Inferior parietal cortex (tissue), 1 donor: Measurements from ENCODE around the gene DYRK1A.
"Not testable (repeated sequence)": the region's sequence is repeated elsewhere in the genome, so short reads cannot be mapped to it uniquely, and the experiment has no call there.

Source experiments
- DNase-seq: peaks from one replicate; pipeline ENCODE4 v3.0.0-alpha.2; 2016; ENCODE audit errors: extremely low spot score

Gene DYRK1A

GRCh38 chr21:37483776-37484175 lies 117.2 kb downstream of the DYRK1A start:
- no peak for DNase-seq

DNA sequence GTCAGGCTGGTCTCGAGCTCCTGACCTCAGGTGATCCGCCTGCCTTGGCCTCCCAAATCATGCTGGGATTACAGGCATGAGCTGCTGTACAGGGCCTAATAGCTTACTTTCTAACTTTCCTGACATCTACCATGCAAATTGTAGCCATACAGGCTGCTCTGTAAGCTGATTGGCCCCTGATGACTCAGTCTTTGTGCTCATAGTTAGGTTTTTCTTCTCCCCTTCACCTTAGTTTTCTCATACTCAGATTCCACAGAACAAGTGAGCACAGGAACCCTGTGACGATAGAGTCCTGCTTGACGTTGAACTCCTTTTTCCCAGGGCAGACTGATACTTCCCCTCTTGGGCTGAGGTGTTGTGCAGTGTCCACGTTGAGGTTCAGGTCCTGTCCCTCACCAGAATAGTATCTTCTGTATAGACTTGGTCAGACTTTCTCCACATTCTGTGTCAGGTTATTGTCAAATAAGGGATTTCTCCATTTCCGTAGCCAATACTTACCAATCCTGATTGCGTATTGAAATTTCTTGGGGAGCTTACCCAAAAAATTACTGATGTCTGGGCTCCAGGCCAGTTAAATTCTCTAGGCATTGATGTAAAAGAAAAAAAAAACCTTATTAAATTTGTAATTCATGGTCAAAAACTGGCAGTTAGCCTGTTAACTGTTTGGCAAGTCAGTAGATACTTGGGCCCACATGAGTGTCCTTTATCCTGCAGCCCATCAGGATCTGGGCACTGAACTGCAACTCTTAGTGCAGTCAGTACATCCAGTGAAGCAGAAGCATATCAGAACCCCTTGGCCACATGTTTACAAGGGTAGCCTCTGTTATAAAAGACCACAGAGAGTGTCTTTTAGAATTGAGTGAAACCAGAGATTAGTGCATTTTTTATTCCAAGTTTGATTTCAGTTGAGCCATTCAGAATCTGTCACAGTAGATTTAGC lies 118.2 kb downstream of the DYRK1A start:
- DNase-seq = no peak

- DNase-seq = no peak
These were observed 123.0 kb downstream of the DYRK1A start for GRCh38 chr21:37489553-37489952.

DNA sequence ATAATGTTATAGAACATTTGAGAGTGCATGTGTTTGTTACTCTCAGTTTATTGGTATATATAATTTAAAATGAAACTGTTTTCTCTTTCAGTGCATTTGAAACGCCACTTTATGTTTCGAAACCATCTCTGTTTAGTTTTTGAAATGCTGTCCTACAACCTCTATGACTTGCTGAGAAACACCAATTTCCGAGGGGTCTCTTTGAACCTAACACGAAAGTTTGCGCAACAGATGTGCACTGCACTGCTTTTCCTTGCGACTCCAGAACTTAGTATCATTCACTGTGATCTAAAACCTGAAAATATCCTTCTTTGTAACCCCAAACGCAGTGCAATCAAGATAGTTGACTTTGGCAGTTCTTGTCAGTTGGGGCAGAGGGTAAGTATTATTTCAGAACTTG lies 123.5 kb downstream of the DYRK1A start:
- no peak for DNase-seq

DNA sequence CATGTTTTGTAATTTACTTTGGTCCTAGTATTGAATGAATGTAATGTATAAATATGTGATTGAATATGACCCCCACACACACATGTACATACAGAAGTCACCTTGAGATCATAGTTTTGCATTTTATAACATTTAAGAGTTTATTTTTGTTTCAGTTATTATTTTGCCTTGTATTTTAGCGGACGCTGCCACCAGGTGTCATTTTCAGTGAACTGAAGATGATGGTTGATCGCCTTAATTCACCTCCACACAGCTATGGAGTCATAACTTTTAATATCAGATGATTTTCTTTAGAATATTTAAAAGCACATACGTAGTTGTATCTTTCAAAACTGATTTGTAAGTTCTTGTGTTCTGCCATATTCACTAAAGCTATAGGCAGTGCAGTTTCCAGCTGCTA lies 130.4 kb downstream of the DYRK1A start:
- no peak for DNase-seq

GRCh38 chr21:37498664-37499063 lies 132.1 kb downstream of the DYRK1A start:
- DNase-seq = no peak

DNA sequence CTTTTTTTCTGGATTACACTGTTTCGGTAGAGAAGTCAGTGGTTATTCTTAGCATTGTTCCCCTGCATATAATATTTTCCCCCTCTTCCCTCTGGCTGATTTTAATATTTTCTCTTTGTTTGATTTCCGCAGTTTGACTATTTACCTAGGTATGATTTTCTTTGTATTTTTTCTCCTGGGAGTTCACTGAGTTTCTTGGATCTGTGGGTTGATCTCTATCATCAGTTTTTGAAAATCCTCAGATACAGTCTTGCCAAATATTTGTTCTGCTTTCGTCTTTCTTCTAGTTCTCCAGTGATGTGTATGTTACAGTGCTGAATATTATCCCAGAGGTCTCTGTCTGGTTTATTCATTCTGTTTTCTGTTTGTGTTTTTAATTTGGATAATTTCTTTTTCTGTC lies 136.4 kb downstream of the DYRK1A start:
- DNase-seq = no peak

DNA sequence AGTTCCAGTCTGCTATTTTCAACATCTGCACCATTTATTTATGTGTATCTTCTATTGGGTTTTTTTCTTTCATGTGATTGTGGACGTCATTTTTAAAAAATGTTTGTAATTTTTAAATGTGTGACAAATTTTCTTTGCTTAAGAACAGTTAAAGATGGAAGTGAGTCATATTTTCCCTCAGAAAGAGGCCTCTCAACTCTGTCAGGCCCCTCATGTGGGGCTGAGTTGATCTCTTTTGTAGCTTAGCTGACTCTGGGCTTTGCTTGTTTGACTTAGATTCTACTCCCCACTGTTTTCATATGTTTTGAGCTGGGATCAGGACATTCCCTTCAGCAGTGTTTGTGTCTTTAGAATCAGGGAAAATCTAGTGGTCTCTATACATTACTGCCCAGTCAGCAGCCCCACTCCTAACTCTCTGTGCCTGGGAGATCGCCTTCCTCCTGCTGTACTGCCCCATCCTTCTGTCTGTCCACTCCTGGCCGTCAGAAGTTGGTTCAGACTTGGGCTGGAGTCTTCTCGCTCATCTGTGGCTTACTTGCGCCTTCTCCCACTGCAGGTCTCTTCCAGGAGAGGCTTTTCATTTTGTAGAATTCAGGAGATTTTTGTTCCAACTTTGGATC lies 137.4 kb downstream of the DYRK1A start:
- no peak for DNase-seq

DNA sequence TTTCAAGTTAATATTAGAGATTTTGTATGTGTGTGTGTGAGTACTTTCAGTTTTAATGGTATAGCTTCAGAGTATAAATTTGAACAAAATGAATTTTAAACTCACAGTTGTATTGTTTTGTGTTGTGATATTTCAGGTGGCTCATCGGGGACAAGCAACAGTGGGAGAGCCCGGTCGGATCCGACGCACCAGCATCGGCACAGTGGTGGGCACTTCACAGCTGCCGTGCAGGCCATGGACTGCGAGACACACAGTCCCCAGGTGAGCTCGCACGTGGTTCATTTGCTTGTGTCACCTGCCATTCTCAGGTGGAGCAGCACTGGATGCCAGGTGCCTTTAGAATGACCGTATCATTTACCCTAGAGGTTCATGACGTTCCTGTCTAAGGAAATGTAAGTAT lies 139.4 kb downstream of the DYRK1A start:
- DNase-seq = no peak

DNA sequence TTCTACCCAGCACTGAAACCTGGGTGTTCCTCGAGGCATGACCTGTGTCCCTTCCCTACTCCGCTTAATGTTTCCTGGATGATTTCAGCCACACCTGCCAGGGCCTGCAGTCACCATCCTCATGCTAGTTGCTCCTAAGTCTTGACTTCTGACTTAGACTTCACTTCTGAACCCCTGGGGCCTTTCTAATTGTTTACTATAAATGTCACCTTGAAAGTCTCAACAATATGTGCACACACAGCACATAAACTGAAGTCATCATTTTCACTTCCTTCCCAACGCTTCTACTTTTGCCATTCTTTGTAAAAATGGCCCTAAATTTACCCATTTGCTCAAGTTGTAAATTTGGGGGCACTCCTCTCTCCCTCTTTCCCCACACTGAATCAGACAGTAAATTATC lies 141.1 kb downstream of the DYRK1A start:
- DNase-seq = no peak

DNA sequence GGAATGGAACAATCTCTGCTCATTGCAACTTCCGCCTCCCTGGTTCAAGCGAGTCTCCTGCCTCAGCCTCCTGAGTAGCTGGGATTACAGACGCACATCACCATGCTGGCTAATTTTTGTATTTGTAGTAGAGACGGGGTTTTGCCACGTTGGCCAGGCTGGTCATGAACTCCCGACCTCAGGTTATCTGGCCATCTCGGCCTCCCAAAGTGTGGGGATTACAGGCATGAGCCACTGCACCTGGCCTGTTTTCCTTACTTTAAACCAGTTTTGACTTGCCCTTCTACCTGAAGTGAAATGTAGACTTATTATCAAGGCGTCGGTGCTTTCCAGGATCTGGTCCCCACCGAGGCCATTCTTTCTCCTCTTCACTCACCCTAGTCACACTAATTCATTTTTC lies 141.8 kb downstream of the DYRK1A start:
- no peak for DNase-seq

GRCh38 chr21:37509802-37510393 lies 143.3 kb downstream of the DYRK1A start:
- no peak for DNase-seq

- DNase-seq = no peak
These were observed 145.3 kb downstream of the DYRK1A start for GRCh38 chr21:37511848-37512247.

GRCh38 chr21:37513383-37513782 lies 146.8 kb downstream of the DYRK1A start:
- no peak for DNase-seq

- DNase-seq = no peak
These were observed 147.6 kb downstream of the DYRK1A start for GRCh38 chr21:37514038-37514667.

DNA sequence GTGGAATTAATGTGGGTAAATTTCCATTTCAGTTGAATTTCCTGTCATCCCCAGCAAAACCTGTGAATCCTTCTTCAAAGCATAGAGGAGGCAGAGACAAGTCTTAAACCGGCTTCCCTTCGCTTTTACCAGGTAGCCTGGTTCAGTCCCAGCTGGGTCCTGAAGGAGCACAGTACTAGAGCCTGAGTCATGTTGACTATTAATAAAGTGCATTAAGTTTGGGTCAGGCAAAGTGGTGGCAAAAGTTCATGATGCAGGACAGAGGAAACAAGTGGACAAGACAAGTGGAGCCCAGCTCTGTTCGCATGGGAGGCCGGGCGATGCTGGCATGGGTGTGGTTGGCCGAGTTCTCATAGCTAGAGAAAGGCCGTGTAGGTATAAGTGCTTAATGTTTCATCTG lies 150.4 kb downstream of the DYRK1A start:
- DNase-seq = no peak

GRCh38 chr21:37520801-37521200 lies 154.2 kb downstream of the DYRK1A start:
- no peak for DNase-seq

- no peak for DNase-seq
These were observed 155.1 kb downstream of the DYRK1A start for GRCh38 chr21:37521658-37522057.

- DNase-seq = no peak
These were observed 156.2 kb downstream of the DYRK1A start for GRCh38 chr21:37522641-37523295.

DNA sequence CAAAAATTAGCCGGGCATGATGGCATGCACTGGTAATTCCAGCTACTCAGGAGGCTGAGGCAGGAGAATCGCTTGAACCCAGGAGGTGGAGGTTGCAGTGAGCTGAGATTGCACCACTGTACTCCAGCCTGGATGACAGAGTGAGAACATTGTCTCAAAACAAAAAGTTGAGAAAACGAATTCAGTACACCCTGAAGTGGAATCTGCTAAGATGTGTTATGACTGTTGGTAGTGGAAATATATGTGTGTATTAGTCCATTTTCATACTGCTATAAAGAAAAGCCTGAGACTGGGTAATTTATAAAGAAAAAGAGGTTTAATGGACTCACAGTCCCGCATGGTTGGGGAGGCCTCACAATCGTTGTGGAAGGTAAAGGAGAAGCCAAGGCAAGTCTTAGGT lies 158.4 kb downstream of the DYRK1A start:
- not testable (repeated sequence) for DNase-seq

GRCh38 chr21:37525810-37526209 lies 159.2 kb downstream of the DYRK1A start:
- DNase-seq = no peak

GRCh38 chr21:37527103-37527502 lies 160.5 kb downstream of the DYRK1A start:
- no peak for DNase-seq
